Measurements from ENCODE around the gene CLEC2L. TPM values are rescaled to one million over a fixed set of nuclear protein-coding genes. Genes with fewer than 3 reads are reported as not detected.

Gene CLEC2L
- total and polyA plus RNA-seq, 2 experiments from 2014 or later: not detected

DNA sequence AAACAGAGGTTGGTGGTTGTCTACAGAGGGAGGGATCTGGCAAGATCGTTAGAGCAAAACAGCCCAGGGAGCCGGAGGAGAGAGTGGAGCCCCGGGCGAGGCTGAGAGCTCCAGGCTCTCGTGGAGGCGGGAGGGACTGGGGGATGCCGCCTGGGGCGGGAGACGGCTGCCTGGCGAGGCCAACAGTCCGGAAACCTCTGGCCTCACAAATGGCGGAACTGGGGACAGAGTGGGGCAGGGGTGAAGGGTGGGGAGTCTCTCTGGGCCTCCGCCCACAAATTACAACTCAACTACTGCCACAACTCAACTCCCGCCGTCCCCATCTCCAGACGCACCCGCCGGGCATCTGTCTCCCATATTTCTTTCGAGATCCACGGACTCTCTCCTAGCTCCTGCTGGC lies 47.7 kb downstream of the CLEC2L start (continued):
- TF ChIP-seq, protein P1, sequence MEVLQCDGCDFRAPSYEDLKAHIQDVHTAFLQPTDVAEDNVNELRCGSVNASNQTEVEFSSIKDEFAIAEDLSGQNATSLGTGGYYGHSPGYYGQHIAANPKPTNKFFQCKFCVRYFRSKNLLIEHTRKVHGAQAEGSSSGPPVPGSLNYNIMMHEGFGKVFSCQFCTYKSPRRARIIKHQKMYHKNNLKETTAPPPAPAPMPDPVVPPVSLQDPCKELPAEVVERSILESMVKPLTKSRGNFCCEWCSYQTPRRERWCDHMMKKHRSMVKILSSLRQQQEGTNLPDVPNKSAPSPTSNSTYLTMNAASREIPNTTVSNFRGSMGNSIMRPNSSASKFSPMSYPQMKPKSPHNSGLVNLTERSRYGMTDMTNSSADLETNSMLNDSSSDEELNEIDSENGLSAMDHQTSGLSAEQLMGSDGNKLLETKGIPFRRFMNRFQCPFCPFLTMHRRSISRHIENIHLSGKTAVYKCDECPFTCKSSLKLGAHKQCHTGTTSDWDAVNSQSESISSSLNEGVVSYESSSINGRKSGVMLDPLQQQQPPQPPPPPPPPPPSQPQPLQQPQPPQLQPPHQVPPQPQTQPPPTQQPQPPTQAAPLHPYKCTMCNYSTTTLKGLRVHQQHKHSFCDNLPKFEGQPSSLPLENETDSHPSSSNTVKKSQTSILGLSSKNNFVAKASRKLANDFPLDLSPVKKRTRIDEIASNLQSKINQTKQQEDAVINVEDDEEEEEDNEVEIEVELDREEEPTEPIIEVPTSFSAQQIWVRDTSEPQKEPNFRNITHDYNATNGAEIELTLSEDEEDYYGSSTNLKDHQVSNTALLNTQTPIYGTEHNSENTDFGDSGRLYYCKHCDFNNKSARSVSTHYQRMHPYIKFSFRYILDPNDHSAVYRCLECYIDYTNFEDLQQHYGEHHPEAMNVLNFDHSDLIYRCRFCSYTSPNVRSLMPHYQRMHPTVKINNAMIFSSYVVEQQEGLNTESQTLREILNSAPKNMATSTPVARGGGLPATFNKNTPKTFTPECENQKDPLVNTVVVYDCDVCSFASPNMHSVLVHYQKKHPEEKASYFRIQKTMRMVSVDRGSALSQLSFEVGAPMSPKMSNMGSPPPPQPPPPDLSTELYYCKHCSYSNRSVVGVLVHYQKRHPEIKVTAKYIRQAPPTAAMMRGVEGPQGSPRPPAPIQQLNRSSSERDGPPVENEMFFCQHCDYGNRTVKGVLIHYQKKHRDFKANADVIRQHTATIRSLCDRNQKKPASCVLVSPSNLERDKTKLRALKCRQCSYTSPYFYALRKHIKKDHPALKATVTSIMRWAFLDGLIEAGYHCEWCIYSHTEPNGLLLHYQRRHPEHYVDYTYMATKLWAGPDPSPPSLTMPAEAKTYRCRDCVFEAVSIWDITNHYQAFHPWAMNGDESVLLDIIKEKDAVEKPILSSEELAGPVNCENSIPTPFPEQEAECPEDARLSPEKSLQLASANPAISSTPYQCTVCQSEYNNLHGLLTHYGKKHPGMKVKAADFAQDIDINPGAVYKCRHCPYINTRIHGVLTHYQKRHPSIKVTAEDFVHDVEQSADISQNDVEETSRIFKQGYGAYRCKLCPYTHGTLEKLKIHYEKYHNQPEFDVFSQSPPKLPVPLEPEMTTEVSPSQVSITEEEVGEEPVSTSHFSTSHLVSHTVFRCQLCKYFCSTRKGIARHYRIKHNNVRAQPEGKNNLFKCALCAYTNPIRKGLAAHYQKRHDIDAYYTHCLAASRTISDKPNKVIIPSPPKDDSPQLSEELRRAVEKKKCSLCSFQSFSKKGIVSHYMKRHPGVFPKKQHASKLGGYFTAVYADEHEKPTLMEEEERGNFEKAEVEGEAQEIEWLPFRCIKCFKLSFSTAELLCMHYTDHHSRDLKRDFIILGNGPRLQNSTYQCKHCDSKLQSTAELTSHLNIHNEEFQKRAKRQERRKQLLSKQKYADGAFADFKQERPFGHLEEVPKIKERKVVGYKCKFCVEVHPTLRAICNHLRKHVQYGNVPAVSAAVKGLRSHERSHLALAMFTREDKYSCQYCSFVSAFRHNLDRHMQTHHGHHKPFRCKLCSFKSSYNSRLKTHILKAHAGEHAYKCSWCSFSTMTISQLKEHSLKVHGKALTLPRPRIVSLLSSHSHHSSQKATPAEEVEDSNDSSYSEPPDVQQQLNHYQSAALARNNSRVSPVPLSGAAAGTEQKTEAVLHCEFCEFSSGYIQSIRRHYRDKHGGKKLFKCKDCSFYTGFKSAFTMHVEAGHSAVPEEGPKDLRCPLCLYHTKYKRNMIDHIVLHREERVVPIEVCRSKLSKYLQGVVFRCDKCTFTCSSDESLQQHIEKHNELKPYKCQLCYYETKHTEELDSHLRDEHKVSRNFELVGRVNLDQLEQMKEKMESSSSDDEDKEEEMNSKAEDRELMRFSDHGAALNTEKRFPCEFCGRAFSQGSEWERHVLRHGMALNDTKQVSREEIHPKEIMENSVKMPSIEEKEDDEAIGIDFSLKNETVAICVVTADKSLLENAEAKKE (CRISPR knock-in tag; IDR thresholded peaks at IDR 0.05): no peak
- TF ChIP-seq ZNF114 (CRISPR knock-in tag; IDR thresholded peaks at IDR 0.05) (no peak), ZNF331 (CRISPR knock-in tag; IDR thresholded peaks at IDR 0.05; ENCODE audit: low read depth) (no peak), POLR2AphosphoS5 (IDR thresholded peaks at IDR 0.05; ENCODE audit: low read depth) (no peak), EZH2 (IDR thresholded peaks at IDR 0.05; ENCODE audit: low read depth, unreplicated experiment) (no peak), STAT1 (IDR thresholded peaks at IDR 0.05; ENCODE audit: unreplicated experiment) (no peak), JUNB (IDR thresholded peaks at IDR 0.05; ENCODE audit: unreplicated experiment) (no peak), EZH2phosphoT487 (IDR thresholded peaks at IDR 0.05; ENCODE audit: unreplicated experiment) (no peak)
- TF ChIP-seq, protein P2, sequence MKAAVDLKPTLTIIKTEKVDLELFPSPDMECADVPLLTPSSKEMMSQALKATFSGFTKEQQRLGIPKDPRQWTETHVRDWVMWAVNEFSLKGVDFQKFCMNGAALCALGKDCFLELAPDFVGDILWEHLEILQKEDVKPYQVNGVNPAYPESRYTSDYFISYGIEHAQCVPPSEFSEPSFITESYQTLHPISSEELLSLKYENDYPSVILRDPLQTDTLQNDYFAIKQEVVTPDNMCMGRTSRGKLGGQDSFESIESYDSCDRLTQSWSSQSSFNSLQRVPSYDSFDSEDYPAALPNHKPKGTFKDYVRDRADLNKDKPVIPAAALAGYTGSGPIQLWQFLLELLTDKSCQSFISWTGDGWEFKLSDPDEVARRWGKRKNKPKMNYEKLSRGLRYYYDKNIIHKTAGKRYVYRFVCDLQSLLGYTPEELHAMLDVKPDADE (IDR thresholded peaks at IDR 0.05): no peak

DNA sequence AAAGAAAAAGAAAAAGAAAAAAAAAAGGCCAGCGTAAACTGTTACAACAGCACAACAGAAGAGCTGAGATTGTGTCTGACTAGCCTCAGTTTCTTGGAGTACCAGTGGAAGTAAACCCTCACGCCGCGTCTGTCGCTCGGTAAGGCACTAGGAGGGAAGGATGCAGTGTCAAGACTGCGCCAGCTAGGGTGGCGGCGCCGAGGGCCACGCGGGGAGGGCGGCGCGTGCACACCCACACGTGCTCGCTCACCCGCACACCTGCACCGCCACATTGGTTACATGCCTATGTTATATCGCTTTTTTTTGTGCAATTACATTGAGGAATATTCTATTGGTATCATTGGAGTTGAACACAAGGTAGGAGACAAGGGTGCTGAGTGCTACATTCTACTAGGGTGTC lies 48.2 kb downstream of the CLEC2L start:
- Histone ChIP-seq H4K20me1 (replicated peaks; ENCODE audit: insufficient read depth) (no peaks in the 10 kb centered on the region), H3K9me2 (ENCODE audit: insufficient read depth) (no peaks in the 10 kb centered on the region), H3K27me3 (ENCODE audit: insufficient read depth) (no peaks in the 10 kb centered on the region), H3F3A (replicated peaks; ENCODE audit: low read depth) (no peaks in the 10 kb centered on the region), H3K79me2 (replicated peaks; ENCODE audit: insufficient read depth) (no peaks in the 10 kb centered on the region), H3K4me2 (no peak overlapping the region), H3K36me3 (ENCODE audit: insufficient read depth) (no peaks in the 10 kb centered on the region), H2AFZ (no peak overlapping the region), H3K4me1 (ENCODE audit: insufficient read depth) (peaks cover 8% of the 10 kb centered on the region), H3K4me3 (no peak overlapping the region), H3K27ac (ENCODE audit: low read depth) (no peak overlapping the region)
- Mint-ChIP-seq H3K4me3 (no peak overlapping the region), H3K36me3 (ENCODE audit: low read depth) (no peaks in the 10 kb centered on the region), H3K27ac (no peak overlapping the region), H3K4me1 (peaks cover 13% of the 10 kb centered on the region), H3K27me3 (ENCODE audit: insufficient read depth, low read depth, poor library complexity) (peaks cover 2% of the 10 kb centered on the region), H3K9me3 (no peaks in the 10 kb centered on the region; the same call in 2 of the 3 replicates)
- ATAC-seq: no peak
- no peak for DNase-seq (ENCODE audit: low spot score)
- TF ChIP-seq, protein P1 (CRISPR knock-in tag; IDR thresholded peaks at IDR 0.05): no peak
- TF ChIP-seq NANOG (IDR thresholded peaks at IDR 0.05; ENCODE audit: borderline replicate concordance): no peak

All from GM23338 (cell line).